GM12878 (cell line): ENCODE data around the gene RCCD1. TPM values are rescaled to one million over a fixed set of nuclear protein-coding genes. Genes with fewer than 3 reads are reported as not detected.

Experiments used
- ASH2L ChIP-seq: fragments of 300-600, 200-600 bp; sonication (generic); IDR thresholded peaks from 2 replicates; pipeline ENCODE4 v1.6.1; 2017; ENCODE audit warnings: low read depth, mild to moderate bottlenecking, borderline replicate concordance
- CBX3 ChIP-seq: fragments of 200-600 bp; sonication (generic); IDR thresholded peaks from 2 replicates; pipeline ENCODE4 v1.6.1; 2016; ENCODE audit warnings: low read depth, borderline replicate concordance
- CHD1 ChIP-seq: IDR thresholded peaks from 2 replicates; pipeline ENCODE4 v1.6.1; 2012; ENCODE audit warnings: low read depth, low read length, improper control_type of control experiment
- E4F1 ChIP-seq: fragments of 450-650 bp; IDR thresholded peaks from 2 replicates; pipeline ENCODE4 v1.6.1; 2018; ENCODE audit warnings: borderline replicate concordance, mild to moderate bottlenecking; ENCODE audit not compliant: partially characterized antibody
- FOXM1 ChIP-seq: IDR thresholded peaks from 2 replicates; pipeline ENCODE4 v1.6.1; 2012; ENCODE audit warnings: low read depth, mild to moderate bottlenecking, inconsistent platforms, low read length, moderate library complexity
- GATAD2B ChIP-seq: fragments of 450-650 bp; conservative IDR thresholded peaks from 2 replicates; pipeline ENCODE4 v1.6.1; 2017; ENCODE audit warnings: low read depth, mild to moderate bottlenecking, moderate library complexity
- HSF1 ChIP-seq: fragments of 150-350 bp; IDR thresholded peaks from 2 replicates; pipeline ENCODE4 v1.6.1; 2014; ENCODE audit warnings: mild to moderate bottlenecking, low read depth, low read length
- MTA3 ChIP-seq: IDR thresholded peaks from 2 replicates; pipeline ENCODE4 v1.6.1; 2012; ENCODE audit warnings: low read length, inconsistent platforms, borderline replicate concordance
- NFIC ChIP-seq: IDR thresholded peaks from 2 replicates; pipeline ENCODE4 v1.6.1; 2012; ENCODE audit warnings: low read depth, mild to moderate bottlenecking, inconsistent platforms, low read length, moderate library complexity
- NFYA ChIP-seq: IDR thresholded peaks from 2 replicates; pipeline ENCODE4 v1.6.1; 2011; ENCODE audit warnings: low read depth, mild to moderate bottlenecking, low read length, improper control_type of control experiment, borderline replicate concordance
- NR2C2 ChIP-seq: IDR thresholded peaks from 2 replicates; pipeline ENCODE4 v1.6.1; 2011; ENCODE audit warnings: borderline replicate concordance, low read depth; ENCODE audit not compliant: control insufficient read depth, insufficient read length
- PKNOX1 ChIP-seq: fragments of 450-650 bp; IDR thresholded peaks from 2 replicates; pipeline ENCODE4 v1.6.1; 2016; ENCODE audit warnings: mild to moderate bottlenecking
- RELA ChIP-seq: fragments of 450-650 bp; IDR thresholded peaks from 2 replicates; pipeline ENCODE4 v1.8.0; 2014; ENCODE audit warnings: borderline replicate concordance; ENCODE audit not compliant: partially characterized antibody
- REST ChIP-seq: IDR thresholded peaks from 2 replicates; pipeline ENCODE4 v1.6.1; 2012; ENCODE audit warnings: mild to moderate bottlenecking, low read depth, low read length
- RUNX3 ChIP-seq: IDR thresholded peaks from 2 replicates; pipeline ENCODE4 v1.6.1; 2012; ENCODE audit warnings: low read length, inconsistent platforms
- SIN3A ChIP-seq: IDR thresholded peaks from 2 replicates; pipeline ENCODE4 v1.6.1; 2012; ENCODE audit warnings: low read depth, low read length, improper control_type of control experiment
- SIX5 ChIP-seq: IDR thresholded peaks from 2 replicates; pipeline ENCODE4 v1.6.1; 2011; ENCODE audit warnings: mild to moderate bottlenecking, low read depth, low read length, moderate library complexity; ENCODE audit not compliant: severe bottlenecking
- USF2 ChIP-seq: IDR thresholded peaks from 2 replicates; pipeline ENCODE4 v1.6.1; 2011; ENCODE audit warnings: low read depth, low read length, improper control_type of control experiment, borderline replicate concordance
- ZZZ3 ChIP-seq: IDR thresholded peaks from 2 replicates; pipeline ENCODE4 v1.6.1; 2011; ENCODE audit warnings: low read depth; ENCODE audit not compliant: control insufficient read depth, insufficient read length
- polyA plus RNA-seq, 11 experiments: library from polyadenylated mRNA; depleted of rRNA in 4 of 11; unstranded in 6 of 11; stranded (reverse) in 5 of 11; fragments of >200 nt; fragmentation: Nextera tagmentation in 4 of 11; fragmentation: Illumina TruSeq in 1 of 11; extraction: Ambion mirVana in 4 of 11; extraction: Trizol in 1 of 11; gene quantifications; 1 replicate in 1 of 11; 2 replicates in 10 of 11; pipeline versions ENCODE4 v1.2.1 to v1.2.3, GENCODE V29; 2011 to 2016; ENCODE audit warnings: inconsistent platforms in 2 of 11, missing spikeins in 2 of 11, low read depth in 1 of 11
- total RNA-seq, 4 experiments: library from RNA; depleted of rRNA in 3 of 4; stranded (reverse); fragments of >200 nt in 3 of 4; fragmentation: Illumina TruSeq in 1 of 4; extraction: Trizol in 1 of 4; gene quantifications; 2 replicates each; pipeline versions ENCODE4 v1.2.1 to v1.2.3, GENCODE V29; 2013 to 2021

Gene RCCD1
- total and polyA plus RNA-seq, 10 of the 15 experiments (the other 5 are each of a cell fraction or from before 2014, with no cell fraction given): 5.2 to 30.4 (median 20.9) TPM

- TF ChIP-seq HSF1 (no peak), RELA (peak; percentile 67), CHD1 (no peak), NFIC (no peak), CBX3 (no peak), GATAD2B (peak; percentile 95), NFYA (no peak), REST (no peak), MTA3 (no peak; the same call in 1 of the 2 replicates), E4F1 (peak; percentile 58), NR2C2 (no peak), ZZZ3 (no peak), USF2 (peak; percentile 95), SIX5 (no peak), RUNX3 (peak; percentile 32), SIN3A (peak; percentile 98), PKNOX1 (peak; percentile 45; the same call in 1 of the 2 replicates), FOXM1 (peak; percentile 94), ASH2L (no peak)
Measured at GRCh38 chr15:90954712-90955623, at the start of gene RCCD1 (continued).
